GM23338 (cell line): ENCODE results near the gene PHTF2. TPM values are rescaled to one million over a fixed set of nuclear protein-coding genes. Genes with fewer than 3 reads are reported as not detected.

ENCODE experiments used
- ATAC-seq: fragments of 200-7000 bp; cut with Tn5 transposase; 3 replicates; pipeline ENCODE4 v1.9.1; 2020
- DNase-seq: peaks from one replicate; pipeline ENCODE4 v3.0.0-alpha.2; 2015; ENCODE audit warnings: low spot score
- H2AFZ ChIP-seq: fragments of 200-600 bp; sonication (generic); 2 replicates; pipeline ENCODE4 v1.8.0; 2016; ENCODE audit warnings: antibody characterized with exemption, mild to moderate bottlenecking, moderate library complexity
- H3F3A ChIP-seq: fragments of 200-600 bp; sonication (generic); replicated peaks from 2 replicates; pipeline ENCODE4 v1.8.0; 2017; ENCODE audit warnings: antibody characterized with exemption, mixed run types, low read depth
- H3K27ac ChIP-seq: fragments of 200-600 bp; sonication (generic); 2 replicates; pipeline ENCODE4 v1.6.1; 2016; ENCODE audit warnings: low read depth
- H3K27me3 ChIP-seq: fragments of 200-600 bp; sonication (generic); 2 replicates; pipeline ENCODE4 v1.8.0; 2016; ENCODE audit warnings: mild to moderate bottlenecking, mixed run types, moderate library complexity; ENCODE audit not compliant: insufficient read depth
- H3K36me3 ChIP-seq: fragments of 200-600 bp; sonication (generic); 2 replicates; pipeline ENCODE4 v1.8.0; 2016; ENCODE audit warnings: mild to moderate bottlenecking; ENCODE audit not compliant: insufficient read depth
- H3K4me1 ChIP-seq: fragments of 200-600 bp; sonication (generic); 2 replicates; pipeline ENCODE4 v1.8.0; 2016; ENCODE audit warnings: mild to moderate bottlenecking, moderate library complexity; ENCODE audit not compliant: insufficient read depth
- H3K4me2 ChIP-seq: fragments of 200-600 bp; sonication (generic); 2 replicates; pipeline ENCODE4 v1.7.1; 2017; ENCODE audit warnings: mixed run types
- H3K4me3 ChIP-seq: fragments of 200-600 bp; sonication (generic); 2 replicates; pipeline ENCODE4 v1.6.1; 2016; ENCODE audit warnings: mixed run types
- H3K79me2 ChIP-seq: fragments of 200-600 bp; sonication (generic); replicated peaks from 2 replicates; pipeline ENCODE4 v1.8.0; 2017; ENCODE audit warnings: mild to moderate bottlenecking; ENCODE audit not compliant: insufficient read depth
- H3K9me2 ChIP-seq: fragments of 200-600 bp; sonication (generic); 2 replicates; pipeline ENCODE4 v1.8.0; 2017; ENCODE audit not compliant: insufficient read depth
- H4K20me1 ChIP-seq: fragments of 200-600 bp; sonication (generic); replicated peaks from 2 replicates; pipeline ENCODE4 v1.8.0; 2017; ENCODE audit warnings: mild to moderate bottlenecking; ENCODE audit not compliant: insufficient read depth
- H3K27ac Mint-ChIP-seq: 2 replicates; pipeline ENCODE4 v1.8.0; 2020; ENCODE audit warnings: inconsistent platforms, mild to moderate bottlenecking, moderate library complexity, mixed read lengths
- H3K27me3 Mint-ChIP-seq: 3 replicates; pipeline ENCODE4 v1.8.0; 2022; ENCODE audit warnings: low read depth, mild to moderate bottlenecking, moderate library complexity, mixed read lengths, inconsistent platforms; ENCODE audit not compliant: insufficient read depth, poor library complexity
- H3K36me3 Mint-ChIP-seq: 3 replicates; pipeline ENCODE4 v1.8.0; 2021; ENCODE audit warnings: low read depth, mild to moderate bottlenecking, inconsistent platforms, moderate library complexity, mixed read lengths
- H3K4me1 Mint-ChIP-seq: 3 replicates; pipeline ENCODE4 v1.8.0; 2020; ENCODE audit warnings: mild to moderate bottlenecking, inconsistent platforms, mixed read lengths
- H3K4me3 Mint-ChIP-seq: 3 replicates; pipeline ENCODE4 v1.8.0; 2021; ENCODE audit warnings: moderate library complexity, mild to moderate bottlenecking, inconsistent platforms, mixed read lengths
- H3K9me3 Mint-ChIP-seq: 3 replicates; pipeline ENCODE4 v1.8.0; 2020; ENCODE audit warnings: moderate library complexity, mild to moderate bottlenecking, inconsistent platforms, mixed read lengths
- CREB1 ChIP-seq: fragments of 250-450 bp; sonication (Bioruptor Pico); IDR thresholded peaks from 2 replicates; pipeline ENCODE4 v1.5.0; 2020; ENCODE audit warnings: low read depth, mild to moderate bottlenecking, moderate library complexity
- CTCF ChIP-seq, 2 experiments: fragments of 200-600 bp in 1 of 2; sonication (generic) in 1 of 2; conservative IDR thresholded peaks; 2 replicates each; pipeline versions ENCODE4 v1.5.1 to v1.6.1; 2016 to 2017; ENCODE audit warnings: antibody characterized with exemption in 2 of 2, low read depth in 2 of 2, mild to moderate bottlenecking in 2 of 2, moderate library complexity in 1 of 2
- ETS1 ChIP-seq: IDR thresholded peaks from 2 replicates; pipeline ENCODE4 v1.6.1; 2016; ENCODE audit warnings: antibody characterized with exemption
- EZH2 ChIP-seq: fragments of 200-600 bp; sonication (generic); IDR thresholded peaks from one replicate; pipeline ENCODE4 v1.8.0; 2017; ENCODE audit warnings: antibody characterized with exemption, mild to moderate bottlenecking, low read depth; ENCODE audit not compliant: unreplicated experiment
- NANOG ChIP-seq: IDR thresholded peaks from 2 replicates; pipeline ENCODE4 v1.6.1; 2016; ENCODE audit warnings: antibody characterized with exemption, borderline replicate concordance
- POLR2AphosphoS5 ChIP-seq: IDR thresholded peaks from 2 replicates; pipeline ENCODE4 v1.6.1; 2016; ENCODE audit warnings: antibody characterized with exemption, low read depth
- REST ChIP-seq: IDR thresholded peaks from one replicate; pipeline ENCODE4 v1.6.1; 2018; ENCODE audit warnings: antibody characterized with exemption; ENCODE audit not compliant: unreplicated experiment
- STAT1 ChIP-seq: IDR thresholded peaks from one replicate; pipeline ENCODE4 v1.6.1; 2016; ENCODE audit warnings: antibody characterized with exemption; ENCODE audit not compliant: unreplicated experiment
- ZNF114 ChIP-seq: fragments of 250-450 bp; sonication (Bioruptor Pico); IDR thresholded peaks from 2 replicates; pipeline ENCODE4 v1.5.0; 2020; ENCODE audit warnings: mild to moderate bottlenecking, moderate library complexity
- ZNF331 ChIP-seq: fragments of 250-450 bp; sonication (Bioruptor Pico); IDR thresholded peaks from 2 replicates; pipeline ENCODE4 v1.5.0; 2020; ENCODE audit warnings: low read depth, mild to moderate bottlenecking, moderate library complexity
- ZNF462 ChIP-seq: fragments of 250-450 bp; sonication (Bioruptor Pico); IDR thresholded peaks from 2 replicates; pipeline ENCODE4 v1.5.0; 2020; ENCODE audit warnings: mild to moderate bottlenecking, moderate library complexity
- polyA plus RNA-seq: library from polyadenylated mRNA; unstranded; fragments of >200 nt; fragmentation: Nextera tagmentation; extraction: Ambion mirVana; gene quantifications from 2 replicates; pipeline ENCODE4 v1.2.1, GENCODE V29; 2016
- total RNA-seq: library from RNA; depleted of rRNA; stranded (reverse); fragments of >200 nt; shearing (Covaris generic); gene quantifications from 2 replicates; pipeline ENCODE4 v1.2.3, GENCODE V29; 2014

The PHTF2 gene
- total and polyA plus RNA-seq, 2 experiments from 2014 or later = 14.6 to 24.1 TPM

GRCh38 chr7:77783111-77783510 is 15.5 kb upstream of the PHTF2 start (continued):
- TF ChIP-seq ETS1 (no peak), NANOG (no peak), EZH2 (no peak), CREB1 (no peak), ZNF331 (CRISPR knock-in tag) (no peak), STAT1 (no peak), CTCF (conservative IDR thresholded peaks at IDR 0.05; ENCODE audit: low read depth in 2 of 2) (no peak), ZNF114 (no peak), REST (no peak)

GRCh38 chr7:77783545-77783944 is 15.0 kb upstream of the PHTF2 start:
- no peak for TF ChIP-seq ETS1
- no peak for TF ChIP-seq ZNF462 (CRISPR knock-in tag)
- no peak for TF ChIP-seq POLR2AphosphoS5
- TF ChIP-seq ZNF114 = no peak
- H3K27ac ChIP-seq = no peak overlapping the region
- no peak overlapping the region for H3K27ac Mint-ChIP-seq

More at GRCh38 chr7:77783545-77783944, 15.0 kb upstream of the PHTF2 start:
- Mint-ChIP-seq H3K4me1 (no peaks in the 10 kb centered on the region), H3K9me3 (peaks cover 22% of the 10 kb centered on the region), H3K27me3 (peaks cover 4% of the 10 kb centered on the region), H3K36me3 (peaks cover 41% of the 10 kb centered on the region), H3K4me3 (no peak overlapping the region)
- H3K4me1 ChIP-seq = no peaks in the 10 kb centered on the region
- no peaks in the 10 kb centered on the region for H3F3A ChIP-seq
- DNase-seq = no peak
- no peaks in the 10 kb centered on the region for H3K79me2 ChIP-seq
- no peak overlapping the region for H3K4me2 ChIP-seq
- no peaks in the 10 kb centered on the region for H3K9me2 ChIP-seq
- no peaks in the 10 kb centered on the region for H3K36me3 ChIP-seq
- no peak overlapping the region for H3K4me3 ChIP-seq
- H4K20me1 ChIP-seq = no peaks in the 10 kb centered on the region
- no peaks in the 10 kb centered on the region for H3K27me3 ChIP-seq
- ATAC-seq = no peak
- H2AFZ ChIP-seq = no peak overlapping the region
